ENCODE results near the gene ZNF775. TPM values are rescaled to one million over a fixed set of nuclear protein-coding genes. Genes with fewer than 3 reads are reported as not detected.

ZNF775 gene
- total and polyA plus RNA-seq, 2 experiments from 2014 or later, result 0.75 to 3.9 TPM

DNA sequence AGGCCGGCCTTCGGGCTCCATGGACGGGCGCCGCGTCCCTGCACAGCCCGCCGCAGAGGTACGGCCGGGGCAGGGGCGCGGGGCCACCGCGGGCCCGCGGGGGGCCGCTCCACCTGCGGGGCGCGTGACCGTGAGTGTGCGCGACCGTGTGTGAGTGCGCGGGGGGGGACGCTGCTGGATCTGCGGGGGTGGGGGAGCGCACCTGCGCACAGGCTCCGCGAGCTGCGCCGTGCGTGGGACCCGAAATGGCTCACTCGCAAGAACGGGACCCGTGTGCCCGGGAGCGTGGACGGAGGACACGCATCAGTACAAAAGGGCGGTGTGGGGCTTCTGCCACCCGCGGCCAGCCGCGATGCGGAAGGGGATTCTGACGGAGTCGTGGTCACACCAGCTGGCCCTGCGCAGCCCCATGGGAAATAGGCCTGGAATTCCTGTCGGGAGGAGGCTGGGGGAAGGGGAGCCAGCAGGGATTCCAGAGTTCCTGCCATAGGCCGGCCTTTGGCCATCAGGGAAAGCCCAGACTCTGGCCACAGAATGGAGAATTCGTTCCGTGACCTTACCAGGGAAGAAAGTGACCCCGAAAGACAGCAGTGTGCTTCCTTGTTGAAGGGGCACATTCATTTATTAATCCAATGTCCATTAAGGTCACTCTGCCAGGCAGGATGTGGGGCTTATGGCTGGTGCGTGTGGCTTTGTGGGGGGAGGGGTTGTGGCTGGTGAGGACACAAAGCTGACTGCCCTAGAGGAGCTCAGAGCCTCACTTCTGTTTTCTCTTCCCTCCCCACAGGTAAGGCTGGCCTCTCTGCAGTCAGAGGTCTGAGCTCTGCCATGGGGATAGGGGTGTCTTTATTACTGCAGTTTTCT lies 10.0 kb upstream of the ZNF775 start:
- peaks cover 19% of the 10 kb centered on the region for H3K4me1 ChIP-seq (ENCODE audit: insufficient read depth)
- no peaks in the 10 kb centered on the region for H3K9me3 ChIP-seq (ENCODE audit: low read depth)
- in situ Hi-C loops (cut with MboI), result no loop called here
- peak overlapping the region; percentile 18 for H3K27ac ChIP-seq
- H3K9ac ChIP-seq, result peak overlapping the region; percentile 82
- H3K4me3 ChIP-seq, result peak overlapping the region; percentile 89
- peak; percentile 64 for DNase-seq
- no peaks in the 10 kb centered on the region for H3K9me2 ChIP-seq (ENCODE audit: insufficient read depth)
- TF ChIP-seq EZH2 (IDR thresholded peaks at IDR 0.05; ENCODE audit: insufficient read depth, poor library complexity, severe bottlenecking) (no peak), EZH2phosphoT487 (IDR thresholded peaks at IDR 0.05; ENCODE audit: insufficient read depth, low read depth) (no peak)
- peak overlapping the region; percentile 91 for H2AFZ ChIP-seq
- H3K79me2 ChIP-seq (ENCODE audit: insufficient read depth), result peaks cover 7% of the 10 kb centered on the region; the same call in 1 of the 2 replicates
- H4K20me1 ChIP-seq (ENCODE audit: insufficient read depth), result no peaks in the 10 kb centered on the region
- H3K4me2 ChIP-seq (ENCODE audit: unreplicated experiment), result peak overlapping the region; percentile 84
- peaks cover 10% of the 10 kb centered on the region; the same call in 1 of the 2 replicates for H3F3A ChIP-seq (ENCODE audit: insufficient read depth)
- 0 out of 2 replicates have a peak, but pooled peaks cover 2% of the 10 kb centered on the region for H3K36me3 ChIP-seq (ENCODE audit: low read depth)
- 1 to 2% methylated on average over 28 to 42 of the region's 58 CpGs for WGBS, 2 experiments (ENCODE audit: low coverage in 1 of 2, low lambda C conversion rate in 2 of 2, missing lambda C conversion rate in 2 of 2)
- H3K27me3 ChIP-seq (replicated peaks; ENCODE audit: insufficient read depth), result no peaks in the 10 kb centered on the region

DNA sequence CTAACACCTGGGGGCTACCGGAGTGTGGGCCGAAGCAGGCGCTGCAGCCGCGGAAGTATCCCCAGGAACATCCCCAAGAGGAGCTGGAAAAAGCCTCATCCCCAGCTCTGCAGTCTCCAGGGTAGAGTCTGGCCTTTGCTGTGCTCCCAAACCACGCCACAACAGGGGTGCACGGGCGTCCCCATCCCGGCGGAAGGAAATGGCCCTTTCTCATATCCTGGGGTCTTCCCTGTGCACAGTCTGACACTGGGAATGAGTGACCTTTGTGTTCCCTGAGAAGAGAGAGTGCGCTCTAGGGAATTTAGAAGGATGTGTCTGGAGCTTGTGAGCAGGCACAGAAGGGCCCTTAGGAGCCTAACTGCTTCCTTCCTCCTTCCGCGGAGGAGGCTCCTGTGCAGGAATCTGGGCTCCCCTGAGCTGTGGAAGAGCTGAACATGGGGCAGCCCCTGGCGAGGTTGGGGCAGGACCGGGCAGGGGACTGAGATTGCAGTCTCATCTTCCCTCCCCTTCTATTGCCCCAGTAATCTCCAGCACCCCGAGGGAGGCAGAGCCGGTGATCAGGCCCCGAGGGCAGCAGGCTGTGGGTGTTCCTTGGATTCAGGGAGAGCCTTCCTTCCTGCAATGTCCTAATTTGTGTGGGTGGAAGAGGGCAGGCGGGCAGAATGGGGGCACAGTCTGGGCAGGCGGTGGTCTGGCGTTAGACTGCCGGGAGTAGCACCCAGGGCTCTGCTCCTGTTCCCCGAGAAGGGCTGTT lies 9.2 kb upstream of the ZNF775 start:
- H3K9me3 ChIP-seq (ENCODE audit: low read depth), result no peaks in the 10 kb centered on the region
- H3K36me3 ChIP-seq (ENCODE audit: low read depth), result 0 out of 2 replicates have a peak, but pooled peaks cover 2% of the 10 kb centered on the region
- peaks cover 7% of the 10 kb centered on the region; the same call in 1 of the 2 replicates for H3K79me2 ChIP-seq (ENCODE audit: insufficient read depth)
- peaks cover 10% of the 10 kb centered on the region; the same call in 1 of the 2 replicates for H3F3A ChIP-seq (ENCODE audit: insufficient read depth)
- H3K4me2 ChIP-seq (ENCODE audit: unreplicated experiment), result peak overlapping the region; percentile 84
- no peaks in the 10 kb centered on the region for H3K27me3 ChIP-seq (replicated peaks; ENCODE audit: insufficient read depth)
- in situ Hi-C loops (cut with MboI), result no loop called here
- peak; percentile 30 for DNase-seq
- H3K4me3 ChIP-seq, result peak overlapping the region; percentile 89
- no peaks in the 10 kb centered on the region for H3K9me2 ChIP-seq (ENCODE audit: insufficient read depth)
- WGBS, 2 experiments (ENCODE audit: low coverage in 1 of 2, low lambda C conversion rate in 2 of 2, missing lambda C conversion rate in 2 of 2), result 45 to 46% methylated on average over 21 to 23 of the region's 23 CpGs
- H3K27ac ChIP-seq, result peak overlapping the region; percentile 30
- peak overlapping the region; percentile 82 for H3K9ac ChIP-seq
- no peaks in the 10 kb centered on the region for H4K20me1 ChIP-seq (ENCODE audit: insufficient read depth)
- no peak for TF ChIP-seq EZH2phosphoT487 (IDR thresholded peaks at IDR 0.05; ENCODE audit: insufficient read depth, low read depth)
- peak overlapping the region; percentile 91 for H2AFZ ChIP-seq
- peaks cover 19% of the 10 kb centered on the region for H3K4me1 ChIP-seq (ENCODE audit: insufficient read depth)

DNA sequence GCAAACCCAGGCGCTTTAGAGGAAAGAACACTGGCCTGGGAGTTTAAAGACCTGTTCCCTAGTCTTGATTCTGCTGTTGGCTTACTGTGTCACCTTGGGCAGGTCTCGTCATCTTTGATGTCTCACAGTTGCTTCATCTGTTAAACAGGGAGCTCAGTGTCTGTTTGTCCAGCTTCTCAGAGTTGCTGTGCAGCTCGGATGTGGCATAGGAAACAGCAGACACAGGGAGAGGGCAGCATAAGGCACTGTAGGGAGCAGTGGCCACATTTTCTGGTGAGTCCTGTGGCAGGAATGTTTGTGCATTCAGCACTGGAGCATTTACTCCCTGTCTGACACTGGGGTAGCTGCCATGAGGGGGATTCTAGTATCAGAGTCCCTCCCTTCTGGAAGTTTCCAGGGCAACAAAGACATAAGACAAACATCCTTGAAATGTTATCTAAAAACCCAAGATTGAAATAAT lies 8.5 kb upstream of the ZNF775 start:
- peaks cover 7% of the 10 kb centered on the region; the same call in 1 of the 2 replicates for H3K79me2 ChIP-seq (ENCODE audit: insufficient read depth)

More for the DNA sequence above, 8.5 kb upstream of the ZNF775 start:
- Histone ChIP-seq H3K4me1 (ENCODE audit: insufficient read depth) (peaks cover 19% of the 10 kb centered on the region), H3K9ac (peak overlapping the region; percentile 82), H3K27me3 (replicated peaks; ENCODE audit: insufficient read depth) (no peaks in the 10 kb centered on the region), H4K20me1 (ENCODE audit: insufficient read depth) (no peaks in the 10 kb centered on the region), H3K9me3 (ENCODE audit: low read depth) (no peaks in the 10 kb centered on the region), H3K4me2 (ENCODE audit: unreplicated experiment) (peak overlapping the region; percentile 84), H3K36me3 (ENCODE audit: low read depth) (0 out of 2 replicates have a peak, but pooled peaks cover 2% of the 10 kb centered on the region), H3K4me3 (0 out of 2 replicates have a peak overlapping the region, but pooled peaks have one; percentile 89), H2AFZ (no peak overlapping the region), H3F3A (ENCODE audit: insufficient read depth) (peaks cover 10% of the 10 kb centered on the region; the same call in 1 of the 2 replicates), H3K27ac (peak overlapping the region; percentile 30), H3K9me2 (ENCODE audit: insufficient read depth) (no peaks in the 10 kb centered on the region)
- WGBS, 2 experiments (ENCODE audit: low coverage in 1 of 2, low lambda C conversion rate in 2 of 2, missing lambda C conversion rate in 2 of 2), result 93% methylated on average over 3 of the region's 3 CpGs
- in situ Hi-C loops (cut with MboI), result no loop called here
- no peak for TF ChIP-seq EZH2 (IDR thresholded peaks at IDR 0.05; ENCODE audit: insufficient read depth, poor library complexity, severe bottlenecking)
- no peak for TF ChIP-seq EZH2phosphoT487 (IDR thresholded peaks at IDR 0.05; ENCODE audit: insufficient read depth, low read depth)
- DNase-seq, result peak; percentile 71
